Progenitor cell of endocrine pancreas (in vitro differentiated cells): Measurements from ENCODE around the gene ANAPC5. TPM values are rescaled to one million over a fixed set of nuclear protein-coding genes. Genes with fewer than 3 reads are reported as not detected.

ENCODE experiments used
- DNase-seq: peaks from one replicate; pipeline ENCODE4 v3.0.0; 2021; ENCODE audit warnings: low spot score; ENCODE audit not compliant: unreplicated experiment
- H3K27ac Mint-ChIP-seq: 2 replicates; pipeline ENCODE4 v1.8.0; 2021; ENCODE audit warnings: mild to moderate bottlenecking, moderate library complexity, mixed read lengths
- H3K27me3 Mint-ChIP-seq: 2 replicates; pipeline ENCODE4 v1.8.0; 2021; ENCODE audit warnings: mixed read lengths
- H3K36me3 Mint-ChIP-seq: 2 replicates; pipeline ENCODE4 v1.8.0; 2022; ENCODE audit warnings: mixed read lengths; ENCODE audit not compliant: insufficient read depth
- H3K4me1 Mint-ChIP-seq: 2 replicates; pipeline ENCODE4 v1.8.0; 2021; ENCODE audit warnings: low read depth, mixed read lengths
- H3K4me3 Mint-ChIP-seq: 2 replicates; pipeline ENCODE4 v1.8.0; 2021; ENCODE audit warnings: low read depth, mild to moderate bottlenecking, moderate library complexity, mixed read lengths
- H3K9me3 Mint-ChIP-seq: 2 replicates; pipeline ENCODE4 v1.8.0; 2021; ENCODE audit warnings: low read depth, mixed read lengths
- CTCF ChIP-seq: fragments of 200-600 bp; sonication (generic); IDR thresholded peaks from one replicate; pipeline ENCODE4 v1.5.0; 2021; ENCODE audit warnings: antibody characterized with exemption, mild to moderate bottlenecking; ENCODE audit not compliant: unreplicated experiment
- long read RNA-seq: library from polyadenylated mRNA; unstranded; transcript quantifications from one replicate; pipeline ENCODE4 v2.0.0, GENCODE V29; 2020
- total RNA-seq: library from RNA; stranded (reverse); gene quantifications from 2 replicates; pipeline ENCODE4 v1.2.1, GENCODE V29; 2021

Gene ANAPC5
- 93.2 and 94.3 TPM in 2 replicates for total RNA-seq
- long read RNA-seq, transcript ANAPC5-201 (17 exons, 2,513 nt), result major isoform, 505 of 986 reads
- long read RNA-seq, transcript ANAPC5-218 (17 exons, 2,400 nt), result minor isoform, 261 of 986 reads
- long read RNA-seq, partial matches to known transcripts, result 53 of 986 reads
- long read RNA-seq, other reads (novel, unspliced or antisense), result 167 of 986 reads

GRCh38 chr12:121351820-121352681 is at the start of gene ANAPC5:
Gene ANAPC5, minus strand, starts transcription at chr12:121352411. Its CDS starts 71 bp downstream, at chr12:121352340.
- Mint-ChIP-seq H3K4me1 (peaks cover 14% of the 10 kb centered on the region), H3K36me3 (peaks cover 1% of the 10 kb centered on the region), H3K27ac (peak within 1 kb of the TSS; percentile 98), H3K4me3 (peak within 1 kb of the TSS; percentile 100), H3K9me3 (no peaks in the 10 kb centered on the region), H3K27me3 (no peaks in the 10 kb centered on the region)
- TF ChIP-seq CTCF, result no peak
- DNase-seq, result peak; percentile 76

- Mint-ChIP-seq H3K4me1 (peaks cover 28% of the 10 kb centered on the region), H3K36me3 (peaks cover 3% of the 10 kb centered on the region), H3K4me3 (peak overlapping the region; percentile 97), H3K27ac (peak overlapping the region; percentile 98), H3K9me3 (no peaks in the 10 kb centered on the region), H3K27me3 (no peaks in the 10 kb centered on the region)
- no peak for DNase-seq
- TF ChIP-seq CTCF, result no peak
Measured at GRCh38 chr12:121400332-121401139, 48.3 kb upstream of the ANAPC5 start.

- peak within 1 kb of the TSS; percentile 97 for H3K4me3 Mint-ChIP-seq
- no peaks in the 10 kb centered on the region for H3K27me3 Mint-ChIP-seq
- peaks cover 21% of the 10 kb centered on the region for H3K4me1 Mint-ChIP-seq
- no peaks in the 10 kb centered on the region for H3K9me3 Mint-ChIP-seq
- peak within 1 kb of the TSS; percentile 98 for H3K27ac Mint-ChIP-seq
- peaks cover 3% of the 10 kb centered on the region for H3K36me3 Mint-ChIP-seq
- DNase-seq, result peak; percentile 97
- no peak for TF ChIP-seq CTCF
Measured at GRCh38 chr12:121399391-121400331, 47.5 kb upstream of the ANAPC5 start, which contains the start of gene RNF34. Gene RNF34, plus strand, starts transcription at chr12:121400118. Its CDS starts 95 bp downstream, at chr12:121400213.

GRCh38 chr12:121398355-121398754 is 46.1 kb upstream of the ANAPC5 start:
- no peaks in the 10 kb centered on the region for H3K27me3 Mint-ChIP-seq
- no peaks in the 10 kb centered on the region for H3K9me3 Mint-ChIP-seq
- H3K27ac Mint-ChIP-seq, result no peak overlapping the region
- H3K4me3 Mint-ChIP-seq, result peak overlapping the region; percentile 97
- peaks cover 2% of the 10 kb centered on the region for H3K36me3 Mint-ChIP-seq
- peaks cover 19% of the 10 kb centered on the region for H3K4me1 Mint-ChIP-seq
- no peak for DNase-seq
- no peak for TF ChIP-seq CTCF
